K562 (cell line): Measurements from ENCODE around the gene GPAT3. TPM values are rescaled to one million over a fixed set of nuclear protein-coding genes. Genes with fewer than 3 reads are reported as not detected.

ENCODE experiments used
- C11orf30 ChIP-seq: fragments of 450-650 bp; IDR thresholded peaks from 2 replicates; pipeline ENCODE4 v1.6.1; 2016; ENCODE audit warnings: low read depth, mild to moderate bottlenecking
- CBFA2T3 ChIP-seq: fragments of 450-650 bp; IDR thresholded peaks from 2 replicates; pipeline ENCODE4 v1.6.1; 2017
- EP400 ChIP-seq: fragments of 450-650 bp; IDR thresholded peaks from 2 replicates; pipeline ENCODE4 v1.6.1; 2017; ENCODE audit warnings: antibody characterized with exemption, mild to moderate bottlenecking, moderate library complexity
- MAFK ChIP-seq: IDR thresholded peaks from 2 replicates; pipeline ENCODE4 v1.6.1; 2011; ENCODE audit warnings: low read length, improper control_type of control experiment
- POLR2A ChIP-seq: fragments of 450-650 bp; conservative IDR thresholded peaks from 2 replicates; pipeline ENCODE4 v1.6.1; 2016
- POLR2G ChIP-seq: fragments of 200-400 bp; formaldehyde crosslinking; IDR thresholded peaks from 2 replicates; pipeline ENCODE4 v1.6.1; 2017; ENCODE audit warnings: low read depth, mild to moderate bottlenecking, antibody characterized with exemption, low read length, moderate library complexity
- RB1 ChIP-seq: fragments of 450-650 bp; IDR thresholded peaks from 2 replicates; pipeline ENCODE4 v1.6.1; 2017; ENCODE audit warnings: low read depth, mild to moderate bottlenecking
- RCOR1 ChIP-seq, 2 experiments: IDR thresholded peaks; 2 replicates each; pipeline ENCODE4 v1.6.1; 2012; ENCODE audit warnings: low read depth in 2 of 2, low read length in 2 of 2, borderline replicate concordance in 1 of 2, improper control_type of control experiment in 1 of 2
- SMARCA4 ChIP-seq: fragments of 450-650 bp; IDR thresholded peaks from 2 replicates; pipeline ENCODE4 v1.6.1; 2016
- SOX6 ChIP-seq: fragments of 450-650 bp; IDR thresholded peaks from 2 replicates; pipeline ENCODE4 v1.6.1; 2014; ENCODE audit warnings: mild to moderate bottlenecking
- TAF1 ChIP-seq: IDR thresholded peaks from 2 replicates; pipeline ENCODE4 v1.6.1; 2011; ENCODE audit warnings: mild to moderate bottlenecking, low read length, moderate library complexity; ENCODE audit not compliant: insufficient read depth, control insufficient read depth, severe bottlenecking; ENCODE audit errors: extremely low read depth
- ZNF764 ChIP-seq: fragments of 250-450 bp; sonication (Bioruptor Pico); IDR thresholded peaks from 2 replicates; pipeline ENCODE4 v1.4.0; 2020; ENCODE audit warnings: low read depth, mild to moderate bottlenecking, moderate library complexity
- polyA plus RNA-seq, 8 experiments: library from polyadenylated mRNA; depleted of rRNA in 4 of 8; stranded (reverse) in 5 of 8; unstranded in 3 of 8; fragments of >200 nt; fragmentation: Nextera tagmentation in 2 of 8; fragmentation: Illumina TruSeq in 1 of 8; extraction: Ambion mirVana in 2 of 8; extraction: Trizol in 1 of 8; gene quantifications; 2 replicates each; pipeline versions ENCODE4 v1.2.1 to v1.2.3, GENCODE V29; 2011 to 2014; ENCODE audit warnings: inconsistent platforms in 1 of 8, missing spikeins in 1 of 8
- total RNA-seq, 7 experiments: library from RNA; depleted of rRNA in 6 of 7; stranded (reverse); fragments of >200 nt in 6 of 7; fragmentation: Illumina TruSeq in 2 of 7; extraction: Trizol in 2 of 7; gene quantifications; 2 replicates each; pipeline versions ENCODE4 v1.2.1 to v1.2.3, GENCODE V29; 2011 to 2021; ENCODE audit warnings: low replicate concordance in 1 of 7
- TF ChIP-seq, protein P1 (sequence below): fragments of 450-650 bp; IDR thresholded peaks from 2 replicates; pipeline ENCODE4 v1.6.1; 2016; ENCODE audit warnings: mild to moderate bottlenecking, moderate library complexity

Gene GPAT3
- total and polyA plus RNA-seq, 9 of the 15 experiments (the other 6 are each of a cell fraction or from before 2014, with no cell fraction given): 4.1 to 16.1 (median 13.1) TPM

DNA sequence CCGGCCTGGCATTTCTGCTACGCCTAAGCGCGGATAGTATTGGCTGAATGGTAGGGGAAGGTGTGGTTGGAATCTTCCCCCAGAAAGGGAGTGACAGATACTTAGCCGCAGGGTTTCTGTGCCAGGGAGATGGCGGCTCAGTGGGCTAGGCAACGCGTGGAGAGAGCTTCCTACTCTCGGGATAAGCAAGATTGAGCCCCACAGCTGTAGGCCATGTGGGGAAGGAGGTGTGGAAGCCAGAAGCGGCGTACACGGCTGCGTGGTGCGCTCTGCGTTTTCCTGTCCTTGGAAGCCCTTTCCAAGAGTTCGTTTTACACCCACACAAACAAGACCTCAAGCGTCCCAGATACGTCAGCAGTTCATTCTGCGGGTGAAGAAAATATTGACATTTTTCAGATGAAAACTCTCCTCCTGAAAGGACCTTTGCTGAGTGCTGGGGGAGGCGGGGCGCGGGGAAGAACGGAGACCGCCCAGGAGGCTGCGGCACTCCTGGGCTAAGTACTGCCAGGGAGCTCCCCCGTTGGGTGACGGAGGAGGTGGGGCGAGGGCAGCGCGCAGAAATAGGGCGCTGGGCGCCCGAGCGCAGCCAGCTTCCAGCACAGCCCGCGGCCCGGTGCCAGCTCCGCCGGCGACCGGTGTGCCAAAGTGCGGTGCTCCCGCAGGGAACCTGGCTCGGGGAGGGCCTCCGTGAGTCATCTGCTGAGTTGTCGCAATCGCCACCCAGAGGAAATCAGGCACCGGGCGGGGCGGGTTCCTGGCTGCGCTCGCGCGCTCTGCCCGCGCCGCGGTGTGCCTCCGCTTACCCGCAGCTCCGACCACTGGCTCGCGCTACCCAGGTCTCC lies at the start of gene GPAT3 (continued):
- TF ChIP-seq, protein P1, sequence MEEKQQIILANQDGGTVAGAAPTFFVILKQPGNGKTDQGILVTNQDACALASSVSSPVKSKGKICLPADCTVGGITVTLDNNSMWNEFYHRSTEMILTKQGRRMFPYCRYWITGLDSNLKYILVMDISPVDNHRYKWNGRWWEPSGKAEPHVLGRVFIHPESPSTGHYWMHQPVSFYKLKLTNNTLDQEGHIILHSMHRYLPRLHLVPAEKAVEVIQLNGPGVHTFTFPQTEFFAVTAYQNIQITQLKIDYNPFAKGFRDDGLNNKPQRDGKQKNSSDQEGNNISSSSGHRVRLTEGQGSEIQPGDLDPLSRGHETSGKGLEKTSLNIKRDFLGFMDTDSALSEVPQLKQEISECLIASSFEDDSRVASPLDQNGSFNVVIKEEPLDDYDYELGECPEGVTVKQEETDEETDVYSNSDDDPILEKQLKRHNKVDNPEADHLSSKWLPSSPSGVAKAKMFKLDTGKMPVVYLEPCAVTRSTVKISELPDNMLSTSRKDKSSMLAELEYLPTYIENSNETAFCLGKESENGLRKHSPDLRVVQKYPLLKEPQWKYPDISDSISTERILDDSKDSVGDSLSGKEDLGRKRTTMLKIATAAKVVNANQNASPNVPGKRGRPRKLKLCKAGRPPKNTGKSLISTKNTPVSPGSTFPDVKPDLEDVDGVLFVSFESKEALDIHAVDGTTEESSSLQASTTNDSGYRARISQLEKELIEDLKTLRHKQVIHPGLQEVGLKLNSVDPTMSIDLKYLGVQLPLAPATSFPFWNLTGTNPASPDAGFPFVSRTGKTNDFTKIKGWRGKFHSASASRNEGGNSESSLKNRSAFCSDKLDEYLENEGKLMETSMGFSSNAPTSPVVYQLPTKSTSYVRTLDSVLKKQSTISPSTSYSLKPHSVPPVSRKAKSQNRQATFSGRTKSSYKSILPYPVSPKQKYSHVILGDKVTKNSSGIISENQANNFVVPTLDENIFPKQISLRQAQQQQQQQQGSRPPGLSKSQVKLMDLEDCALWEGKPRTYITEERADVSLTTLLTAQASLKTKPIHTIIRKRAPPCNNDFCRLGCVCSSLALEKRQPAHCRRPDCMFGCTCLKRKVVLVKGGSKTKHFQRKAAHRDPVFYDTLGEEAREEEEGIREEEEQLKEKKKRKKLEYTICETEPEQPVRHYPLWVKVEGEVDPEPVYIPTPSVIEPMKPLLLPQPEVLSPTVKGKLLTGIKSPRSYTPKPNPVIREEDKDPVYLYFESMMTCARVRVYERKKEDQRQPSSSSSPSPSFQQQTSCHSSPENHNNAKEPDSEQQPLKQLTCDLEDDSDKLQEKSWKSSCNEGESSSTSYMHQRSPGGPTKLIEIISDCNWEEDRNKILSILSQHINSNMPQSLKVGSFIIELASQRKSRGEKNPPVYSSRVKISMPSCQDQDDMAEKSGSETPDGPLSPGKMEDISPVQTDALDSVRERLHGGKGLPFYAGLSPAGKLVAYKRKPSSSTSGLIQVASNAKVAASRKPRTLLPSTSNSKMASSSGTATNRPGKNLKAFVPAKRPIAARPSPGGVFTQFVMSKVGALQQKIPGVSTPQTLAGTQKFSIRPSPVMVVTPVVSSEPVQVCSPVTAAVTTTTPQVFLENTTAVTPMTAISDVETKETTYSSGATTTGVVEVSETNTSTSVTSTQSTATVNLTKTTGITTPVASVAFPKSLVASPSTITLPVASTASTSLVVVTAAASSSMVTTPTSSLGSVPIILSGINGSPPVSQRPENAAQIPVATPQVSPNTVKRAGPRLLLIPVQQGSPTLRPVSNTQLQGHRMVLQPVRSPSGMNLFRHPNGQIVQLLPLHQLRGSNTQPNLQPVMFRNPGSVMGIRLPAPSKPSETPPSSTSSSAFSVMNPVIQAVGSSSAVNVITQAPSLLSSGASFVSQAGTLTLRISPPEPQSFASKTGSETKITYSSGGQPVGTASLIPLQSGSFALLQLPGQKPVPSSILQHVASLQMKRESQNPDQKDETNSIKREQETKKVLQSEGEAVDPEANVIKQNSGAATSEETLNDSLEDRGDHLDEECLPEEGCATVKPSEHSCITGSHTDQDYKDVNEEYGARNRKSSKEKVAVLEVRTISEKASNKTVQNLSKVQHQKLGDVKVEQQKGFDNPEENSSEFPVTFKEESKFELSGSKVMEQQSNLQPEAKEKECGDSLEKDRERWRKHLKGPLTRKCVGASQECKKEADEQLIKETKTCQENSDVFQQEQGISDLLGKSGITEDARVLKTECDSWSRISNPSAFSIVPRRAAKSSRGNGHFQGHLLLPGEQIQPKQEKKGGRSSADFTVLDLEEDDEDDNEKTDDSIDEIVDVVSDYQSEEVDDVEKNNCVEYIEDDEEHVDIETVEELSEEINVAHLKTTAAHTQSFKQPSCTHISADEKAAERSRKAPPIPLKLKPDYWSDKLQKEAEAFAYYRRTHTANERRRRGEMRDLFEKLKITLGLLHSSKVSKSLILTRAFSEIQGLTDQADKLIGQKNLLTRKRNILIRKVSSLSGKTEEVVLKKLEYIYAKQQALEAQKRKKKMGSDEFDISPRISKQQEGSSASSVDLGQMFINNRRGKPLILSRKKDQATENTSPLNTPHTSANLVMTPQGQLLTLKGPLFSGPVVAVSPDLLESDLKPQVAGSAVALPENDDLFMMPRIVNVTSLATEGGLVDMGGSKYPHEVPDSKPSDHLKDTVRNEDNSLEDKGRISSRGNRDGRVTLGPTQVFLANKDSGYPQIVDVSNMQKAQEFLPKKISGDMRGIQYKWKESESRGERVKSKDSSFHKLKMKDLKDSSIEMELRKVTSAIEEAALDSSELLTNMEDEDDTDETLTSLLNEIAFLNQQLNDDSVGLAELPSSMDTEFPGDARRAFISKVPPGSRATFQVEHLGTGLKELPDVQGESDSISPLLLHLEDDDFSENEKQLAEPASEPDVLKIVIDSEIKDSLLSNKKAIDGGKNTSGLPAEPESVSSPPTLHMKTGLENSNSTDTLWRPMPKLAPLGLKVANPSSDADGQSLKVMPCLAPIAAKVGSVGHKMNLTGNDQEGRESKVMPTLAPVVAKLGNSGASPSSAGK: peak; percentile 72
- peak; percentile 46; the same call in 1 of the 2 replicates for TF ChIP-seq C11orf30
- peak; percentile 19; the same call in 1 of the 2 replicates for TF ChIP-seq MAFK
- TF ChIP-seq CBFA2T3: peak; percentile 14; the same call in 1 of the 2 replicates
- TF ChIP-seq EP400: peak; percentile 62; the same call in 1 of the 2 replicates
- peak; percentile 72; the same call in 1 of the 2 replicates for TF ChIP-seq POLR2A
- peak; percentile 91 for TF ChIP-seq POLR2G
- TF ChIP-seq RCOR1 (IDR thresholded peaks at IDR 0.05; ENCODE audit: borderline replicate concordance in 1 of 2, low read depth in 2 of 2, low read length in 2 of 2): 0 out of 4 replicates have a peak, but pooled peaks of 1 of the 2 experiments have one; percentile 34
- peak; percentile 85 for TF ChIP-seq RB1
- TF ChIP-seq TAF1: peak; percentile 33
- peak; percentile 61 for TF ChIP-seq SMARCA4
- peak; percentile 50 for TF ChIP-seq SOX6
- no peak for TF ChIP-seq ZNF764
